Measurements from ENCODE around the gene RIPPLY3.

- TF ChIP-seq CTCF (IDR thresholded peaks at IDR 0.05 in 4 of 5, conservative IDR thresholded peaks at IDR 0.05 in 1 of 5) (no peak), POLR2A (IDR thresholded peaks at IDR 0.05) (no peak)
These were observed 22.1 kb downstream of the RIPPLY3 start for GRCh38 chr21:37028570-37028969.
